NCI-H2227 (cell line): ENCODE measurements around the gene POLA1.
A peak's percentile ranks its signal among the peaks of the same experiment; 100 is the strongest.
"Not testable (repeated sequence)": the region's sequence is repeated elsewhere in the genome, so short reads cannot be mapped to it uniquely, and the experiment has no call there.

Experiments
- DNase-seq: peaks from one replicate; lab custom pipeline; 2025; ENCODE audit not compliant: unreplicated experiment; lab: John Stamatoyannopoulos, UW

The POLA1 gene

DNA sequence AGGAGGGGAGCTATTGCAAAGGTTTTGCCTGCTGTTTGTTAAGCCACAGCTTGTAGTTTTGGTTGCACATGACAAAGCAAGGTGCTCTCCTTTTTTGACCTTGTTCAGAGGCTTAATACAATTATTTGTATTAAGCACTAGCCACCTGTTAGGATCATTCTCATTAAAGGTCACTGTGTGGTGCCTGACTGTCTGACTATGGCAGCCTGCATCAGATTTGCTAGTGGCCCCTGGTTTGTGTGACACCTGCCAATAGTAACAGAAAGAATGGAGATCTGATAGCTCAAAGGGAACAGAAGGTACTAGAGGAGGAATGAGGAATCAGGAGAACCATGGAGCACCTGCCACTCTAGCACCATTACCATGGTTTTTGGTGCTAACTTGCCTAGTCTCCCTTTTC, 102.5 kb downstream of the POLA1 start:
- no peak for DNase-seq

DNA sequence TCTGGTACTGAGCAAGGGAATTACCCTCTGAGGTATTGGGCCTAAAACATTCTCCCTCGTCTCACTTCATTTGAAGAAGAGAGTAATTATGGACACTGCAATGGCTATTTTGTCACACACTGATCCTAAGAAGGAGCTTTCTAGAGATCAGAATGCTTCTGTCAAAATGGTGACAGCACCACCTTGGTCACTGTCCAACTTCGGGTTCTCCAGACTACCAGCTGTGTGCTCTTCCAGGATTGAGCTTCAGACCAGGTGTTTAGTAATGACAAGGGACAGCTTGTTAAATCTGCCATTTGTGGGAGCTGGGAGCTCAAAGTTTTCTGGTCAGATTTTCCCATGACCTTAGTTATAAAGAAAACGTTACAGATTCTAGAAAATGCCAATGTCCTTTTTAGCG, 105.4 kb downstream of the POLA1 start:
- DNase-seq: no peak

DNA sequence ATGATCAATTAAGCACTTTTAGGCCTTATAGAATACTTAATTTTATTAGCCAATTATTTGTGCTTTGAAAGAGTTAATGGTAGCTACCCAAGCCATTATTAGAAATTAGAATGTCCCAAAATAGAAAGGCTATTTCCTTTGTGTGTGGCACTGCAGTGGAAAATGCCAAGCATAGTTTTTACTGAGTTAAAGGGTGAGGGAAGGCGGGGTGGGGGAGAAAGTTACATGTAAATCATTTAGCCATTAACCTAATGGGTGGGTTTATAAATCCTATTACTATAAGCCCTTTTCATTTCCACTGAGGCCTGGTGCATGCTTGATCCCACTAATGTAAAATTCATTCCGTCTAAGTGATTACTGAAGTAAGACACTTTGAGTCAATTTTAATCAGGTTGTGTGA, 105.8 kb downstream of the POLA1 start:
- DNase-seq: no peak

DNA sequence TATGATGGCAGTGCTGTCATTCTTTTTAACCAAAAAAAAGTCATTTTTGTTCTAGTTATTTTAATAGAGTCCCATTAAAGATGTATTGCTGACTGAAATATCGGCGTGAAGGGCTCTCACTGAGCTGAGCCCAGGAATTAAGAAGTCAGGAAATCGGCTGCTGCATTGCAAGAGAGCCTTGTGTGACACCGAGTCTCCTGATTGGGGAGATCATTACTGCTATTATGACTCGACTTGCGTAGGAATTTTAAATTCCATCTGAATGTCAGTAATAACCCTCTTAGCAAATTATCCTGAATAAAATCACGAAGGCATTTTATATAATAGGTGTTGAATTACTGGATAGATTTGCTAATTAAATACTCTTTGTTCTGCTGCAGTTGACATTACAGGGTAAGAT, 111.5 kb downstream of the POLA1 start:
- DNase-seq: no peak

DNA sequence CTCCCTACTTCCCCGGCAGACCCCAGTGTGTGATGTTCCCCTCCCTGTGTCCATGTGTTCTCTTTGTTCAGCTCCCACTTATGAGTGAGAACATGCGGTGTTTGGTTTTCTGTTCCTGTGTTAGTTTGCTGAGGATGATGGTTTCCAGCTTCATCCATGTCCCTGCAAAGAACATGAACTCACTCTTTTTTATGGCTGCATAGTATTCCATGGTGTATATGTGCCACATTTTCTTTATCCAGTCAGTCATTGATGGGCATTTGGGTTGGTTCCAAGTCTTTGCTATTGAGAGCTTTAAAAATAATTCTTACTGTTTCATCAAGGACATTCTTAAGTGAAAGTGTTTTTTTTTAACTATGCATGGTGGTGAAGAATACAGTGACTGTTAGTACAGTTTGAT, 126.1 kb downstream of the POLA1 start:
- not testable (repeated sequence) for DNase-seq

DNA sequence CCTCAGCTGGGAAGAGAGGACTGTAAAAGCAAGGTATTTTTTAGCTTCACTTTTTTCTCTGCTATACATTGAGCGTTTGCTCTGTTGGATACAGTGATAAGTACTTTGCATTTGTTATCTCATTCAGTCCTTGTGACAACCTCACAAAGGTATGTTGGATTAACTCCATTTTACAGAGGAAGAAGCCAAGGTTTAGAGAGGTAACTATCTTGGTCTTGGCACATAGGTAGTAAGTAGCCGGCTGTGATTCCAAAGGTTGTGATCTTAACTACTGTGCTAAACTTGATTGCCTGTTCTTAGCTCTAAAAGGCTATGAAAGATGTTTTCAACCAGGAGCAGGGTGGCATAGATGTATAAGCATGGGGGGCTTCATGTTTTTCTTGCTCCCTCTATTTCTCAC, 134.4 kb downstream of the POLA1 start:
- no peak for DNase-seq

DNA sequence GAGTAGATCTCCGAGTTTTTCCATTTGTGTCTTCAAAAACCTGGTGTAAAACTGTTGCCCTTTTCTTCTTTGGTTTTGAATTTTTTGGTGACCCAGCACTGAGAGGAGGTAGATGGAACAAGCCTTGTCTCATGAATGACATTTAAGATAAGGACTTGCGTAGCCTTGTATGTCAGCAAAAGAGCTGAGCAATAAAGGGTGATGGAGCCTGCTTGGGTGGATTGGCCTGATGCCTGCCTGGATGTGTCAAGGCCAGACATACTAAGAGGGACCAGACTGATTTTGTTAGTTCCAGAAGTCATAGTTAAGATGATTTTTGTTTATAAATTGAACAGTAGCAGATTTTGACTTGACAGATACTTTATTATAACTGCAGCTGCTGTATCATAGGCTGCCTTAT, 134.9 kb downstream of the POLA1 start:
- DNase-seq: no peak

DNA sequence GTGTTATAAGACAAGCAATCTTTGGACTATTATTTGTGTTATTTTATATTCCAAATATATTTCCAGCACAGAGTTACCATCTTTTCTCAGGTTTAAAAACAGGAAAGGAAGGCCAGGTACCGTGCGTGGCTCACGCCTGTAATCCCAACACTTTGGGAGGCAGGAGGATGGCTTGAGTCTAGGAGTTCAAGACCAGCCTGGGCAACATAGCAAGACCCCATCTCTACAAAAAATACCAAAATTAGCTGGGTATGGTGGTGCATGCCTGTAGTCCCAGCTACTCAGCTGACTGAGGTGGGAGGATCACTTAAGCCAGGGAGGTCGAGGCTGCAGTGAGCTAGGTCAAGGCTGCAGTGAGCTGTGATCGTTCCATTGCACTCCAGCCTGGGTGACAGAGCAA, 140.0 kb downstream of the POLA1 start:
- DNase-seq: no peak

DNA sequence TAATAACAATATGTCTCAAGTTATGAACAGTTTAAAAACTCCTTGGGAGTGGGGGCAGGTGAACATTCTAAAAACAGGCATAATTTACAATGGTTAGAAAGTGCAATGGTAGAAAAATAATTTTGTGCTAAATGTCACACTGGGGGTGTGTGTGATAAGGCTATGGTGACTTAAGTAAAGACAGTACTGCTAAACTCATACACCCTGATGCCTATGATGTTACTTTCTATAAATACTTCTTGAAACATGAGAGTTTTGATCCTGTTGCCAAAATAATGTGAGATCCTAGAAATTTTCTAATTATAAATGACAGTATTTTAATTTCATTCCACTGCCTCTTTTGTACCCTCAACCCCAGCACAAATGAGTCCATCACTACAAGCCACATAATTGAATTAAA, 144.2 kb downstream of the POLA1 start:
- DNase-seq: no peak

DNA sequence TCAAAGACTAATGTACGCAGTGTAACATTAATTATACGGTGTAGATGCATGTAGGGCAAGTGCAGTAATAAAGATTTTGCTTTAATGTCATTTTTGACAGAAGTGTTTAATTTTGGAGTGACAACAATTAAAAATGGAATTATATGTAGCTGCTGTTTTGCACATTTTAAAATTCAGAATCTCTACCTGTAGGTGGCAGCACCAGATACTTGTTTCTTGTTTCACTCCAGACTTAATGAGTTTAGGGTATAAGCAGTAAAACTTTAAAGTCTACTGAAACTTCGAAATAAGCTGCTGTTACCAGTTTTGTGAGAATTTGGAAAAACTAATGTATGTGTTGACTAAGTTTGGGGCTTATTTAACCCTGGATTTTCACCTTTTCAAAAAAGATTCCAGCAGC, 144.9 kb downstream of the POLA1 start:
- peak; percentile 48 for DNase-seq

DNA sequence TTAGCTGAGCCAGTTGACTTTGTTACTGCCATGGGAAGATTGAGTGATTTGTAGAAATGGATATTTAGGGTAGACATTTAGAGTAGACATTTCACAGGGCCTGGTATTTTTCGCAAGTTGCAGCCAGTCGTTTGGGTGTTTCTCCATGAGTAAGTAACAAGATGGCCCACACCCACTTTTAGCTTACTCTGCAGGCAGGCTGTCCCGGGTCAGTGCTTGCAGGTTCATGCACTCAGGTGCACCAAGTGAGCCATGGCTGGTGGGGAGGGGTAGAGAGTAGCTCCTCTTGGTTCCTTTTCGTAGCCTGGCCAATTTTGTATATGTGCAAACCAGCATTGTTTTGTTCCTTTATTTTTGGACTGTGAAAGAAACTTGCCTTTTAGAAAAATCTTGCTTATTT, 145.6 kb downstream of the POLA1 start:
- no peak for DNase-seq

DNA sequence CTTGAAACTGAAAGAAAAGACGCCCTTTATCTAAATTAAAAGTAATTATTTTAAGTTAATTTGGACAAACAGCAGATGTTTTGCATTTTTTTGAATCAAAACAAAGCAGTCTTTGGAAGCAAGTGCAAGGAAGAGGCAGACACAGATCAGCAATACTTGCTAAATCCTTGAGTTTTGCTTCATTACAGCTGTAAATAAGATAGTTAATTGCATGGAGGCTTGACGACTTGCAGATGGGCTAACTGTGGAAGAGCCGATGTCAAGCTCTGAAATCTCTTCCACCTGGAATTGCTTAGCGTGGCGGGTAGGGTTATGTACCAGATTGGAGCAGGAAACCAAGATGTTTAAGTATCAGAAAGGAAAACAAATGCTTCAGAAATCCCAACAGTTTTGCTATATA, 148.8 kb downstream of the POLA1 start:
- no peak for DNase-seq

DNA sequence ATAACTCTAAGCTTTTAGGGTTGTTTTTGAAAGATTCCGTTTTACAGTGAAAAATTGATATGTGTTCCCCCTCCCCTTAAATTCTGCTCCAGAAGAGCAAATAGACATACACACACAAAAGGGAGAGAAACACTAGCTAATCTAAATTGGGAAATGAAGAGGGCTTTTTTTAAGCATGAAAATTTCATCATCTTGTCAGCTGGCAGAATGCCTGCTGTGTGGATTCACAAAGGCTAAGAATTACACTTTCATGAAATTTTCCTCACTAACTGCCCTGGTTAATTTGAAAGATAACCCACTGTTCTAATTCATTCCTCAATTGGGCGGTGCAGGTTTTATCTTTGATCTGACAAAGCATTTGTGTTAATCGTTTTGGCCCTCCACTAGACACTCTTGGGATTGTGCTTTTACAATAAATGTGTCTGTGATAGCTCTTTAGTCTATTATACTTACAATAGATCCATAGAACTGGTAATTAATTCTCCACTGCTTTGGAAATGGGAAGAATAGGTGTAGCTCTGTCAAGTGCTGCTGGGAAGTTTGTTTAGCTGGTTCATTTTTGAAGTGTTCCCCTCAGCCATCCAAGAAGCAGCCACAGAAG, 152.9 kb downstream of the POLA1 start:
- peak; percentile 60 for DNase-seq

DNA sequence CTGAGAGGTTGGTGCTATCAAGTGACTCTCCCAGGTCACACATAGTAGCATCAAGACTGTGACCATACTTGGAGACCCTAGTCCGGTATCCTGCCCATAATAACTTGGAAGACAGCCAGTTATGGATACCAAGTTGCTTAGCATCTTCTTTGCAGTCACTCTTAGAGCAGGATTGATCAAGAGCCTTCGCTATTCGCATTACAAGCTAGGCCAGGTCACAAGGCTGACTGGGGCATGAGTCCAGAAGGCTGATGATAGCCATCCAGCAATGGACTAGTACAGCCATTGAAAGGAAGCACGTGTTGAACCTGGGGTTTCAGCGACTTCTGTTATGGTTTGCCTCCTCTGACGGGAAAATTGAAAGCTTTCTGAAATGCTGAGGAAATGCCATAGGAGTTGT, 157.6 kb downstream of the POLA1 start:
- DNase-seq: no peak

DNA sequence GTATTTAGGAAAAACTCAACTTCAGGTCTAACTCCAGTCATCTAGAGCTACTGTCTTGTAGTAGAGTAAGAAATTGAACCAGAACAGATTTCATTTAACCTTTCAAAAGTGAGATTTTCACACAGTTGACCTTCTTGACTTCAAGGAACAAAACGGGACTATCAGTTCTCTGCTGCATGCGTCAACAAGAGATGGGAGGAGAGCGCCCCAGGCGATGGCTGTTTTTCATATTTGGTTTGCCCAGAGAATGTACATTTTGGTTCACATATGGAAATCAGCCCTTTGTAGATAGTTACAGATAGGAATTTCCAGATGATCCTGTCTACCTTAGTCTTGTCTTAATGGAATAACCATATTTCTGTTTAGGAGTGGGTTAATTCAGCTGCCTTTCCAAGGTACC, 158.1 kb downstream of the POLA1 start:
- no peak for DNase-seq

DNA sequence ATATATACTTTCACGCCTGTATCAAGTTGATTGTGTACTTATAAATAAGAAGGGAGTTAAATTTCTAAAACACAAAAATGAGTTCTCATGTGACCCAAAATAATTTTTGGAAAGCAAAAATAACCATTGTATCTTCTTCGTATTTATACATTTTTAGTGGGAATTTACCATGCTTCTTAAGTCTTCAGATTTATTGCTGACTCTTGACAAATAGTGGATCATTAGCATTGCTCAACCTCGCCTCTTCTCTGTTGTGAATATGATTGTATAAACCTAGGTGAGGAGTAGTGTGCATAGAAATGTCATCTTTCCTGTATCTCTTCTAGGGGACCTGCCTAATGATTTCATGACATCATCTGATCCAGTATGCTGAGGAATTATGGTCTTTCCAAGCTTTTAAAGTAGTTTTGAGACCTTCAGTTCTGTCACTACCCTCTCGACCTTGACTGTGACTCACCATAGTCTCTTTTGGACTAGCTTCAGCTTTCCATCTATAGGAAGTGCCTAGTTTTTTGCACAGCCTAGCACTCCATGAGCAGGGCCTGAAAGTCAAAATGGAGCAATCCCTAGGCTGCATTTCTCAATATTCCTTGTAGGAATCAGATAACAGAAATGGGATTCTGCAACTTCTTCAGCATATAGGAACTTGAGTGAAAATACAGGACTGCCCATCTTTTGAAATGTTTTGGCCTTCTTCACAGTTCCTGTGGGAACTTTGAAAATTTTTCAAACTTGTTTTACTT, 164.5 kb downstream of the POLA1 start:
- DNase-seq: no peak

DNA sequence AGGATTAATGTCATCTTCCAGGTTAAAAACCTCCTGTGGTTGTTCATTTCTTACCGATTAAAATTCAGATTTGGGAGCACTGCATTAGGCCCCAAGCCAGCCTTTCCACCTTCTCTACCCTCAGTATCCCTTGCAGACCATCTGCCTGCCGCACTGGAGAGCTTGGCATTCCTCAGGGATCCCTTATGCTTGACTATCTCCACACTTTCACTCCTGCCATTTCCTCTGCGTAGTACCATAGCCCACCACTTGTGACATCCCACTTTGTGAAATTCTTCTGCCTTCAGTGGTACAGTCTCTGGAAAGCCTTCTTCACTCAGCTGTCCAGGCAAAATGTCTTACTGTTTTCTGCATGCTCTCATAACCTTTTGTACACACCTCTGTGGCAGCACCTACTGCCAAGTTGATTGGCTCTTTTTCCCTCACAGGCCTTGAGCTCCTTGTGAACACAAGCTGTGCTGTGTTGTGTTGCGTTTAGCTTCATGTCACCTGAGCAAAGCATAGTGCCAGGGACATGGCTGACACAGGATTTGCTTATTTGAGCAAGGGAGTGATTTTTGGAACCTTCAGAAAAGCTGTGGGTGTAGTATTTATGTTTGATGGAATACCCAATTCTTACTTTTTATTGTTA, 165.6 kb downstream of the POLA1 start:
- no peak for DNase-seq

DNA sequence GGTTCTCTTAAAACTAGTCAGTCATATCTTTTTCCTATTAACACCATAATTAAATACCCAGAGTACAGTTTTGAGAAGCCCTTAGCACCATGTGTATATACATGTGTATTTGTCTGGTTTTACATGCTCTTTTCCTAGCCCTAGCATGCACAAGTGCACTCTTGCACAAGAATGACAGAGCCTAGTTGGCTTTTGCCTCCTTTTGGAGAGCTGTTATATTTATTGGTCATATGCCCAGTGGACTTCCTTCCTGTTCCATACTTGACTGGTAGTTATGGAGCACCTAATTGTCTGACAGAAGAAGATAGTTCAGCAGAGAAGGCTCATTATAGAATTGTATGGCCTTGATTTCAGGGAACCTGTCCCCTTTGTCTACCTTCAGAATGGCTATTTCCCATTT, 166.4 kb downstream of the POLA1 start:
- no peak for DNase-seq

DNA sequence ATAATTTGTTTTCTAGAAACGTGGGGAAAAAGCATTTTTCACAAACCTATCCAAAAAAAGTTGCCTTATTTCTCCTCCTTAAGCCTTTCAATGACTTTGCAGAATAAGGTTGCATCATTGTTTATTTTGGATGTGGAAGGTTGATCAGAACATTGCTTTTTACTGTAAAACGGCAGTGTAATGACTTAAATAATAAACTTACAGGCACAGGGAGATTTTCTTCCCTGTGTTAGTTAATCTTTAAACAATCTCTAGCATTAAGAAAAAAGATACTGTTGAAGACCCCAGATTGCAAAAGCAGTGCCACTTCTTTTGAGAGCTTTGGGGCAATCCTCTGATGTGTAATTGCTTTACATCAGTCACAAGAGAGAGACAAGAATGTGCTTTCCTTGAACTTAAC, 168.6 kb downstream of the POLA1 start:
- no peak for DNase-seq

DNA sequence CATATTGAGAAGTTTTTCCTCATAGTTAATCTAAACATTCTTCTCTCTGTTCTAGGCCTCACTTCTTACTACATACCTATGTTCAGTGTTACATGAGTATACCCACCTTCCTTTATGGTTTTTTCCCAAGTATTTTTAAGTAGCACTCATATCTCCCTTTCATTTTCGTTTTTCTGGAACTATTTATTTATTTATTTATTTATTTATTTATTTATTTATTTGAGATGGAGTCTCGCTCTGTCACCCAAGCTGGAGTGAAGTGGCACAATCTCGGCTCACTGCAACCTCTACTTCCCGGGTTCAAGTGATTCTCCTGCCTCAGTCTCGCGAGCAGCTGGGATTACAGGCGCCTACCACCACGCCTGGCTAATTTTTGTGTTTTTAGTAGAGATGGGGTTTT, 170.1 kb downstream of the POLA1 start:
- not testable (repeated sequence) for DNase-seq

DNA sequence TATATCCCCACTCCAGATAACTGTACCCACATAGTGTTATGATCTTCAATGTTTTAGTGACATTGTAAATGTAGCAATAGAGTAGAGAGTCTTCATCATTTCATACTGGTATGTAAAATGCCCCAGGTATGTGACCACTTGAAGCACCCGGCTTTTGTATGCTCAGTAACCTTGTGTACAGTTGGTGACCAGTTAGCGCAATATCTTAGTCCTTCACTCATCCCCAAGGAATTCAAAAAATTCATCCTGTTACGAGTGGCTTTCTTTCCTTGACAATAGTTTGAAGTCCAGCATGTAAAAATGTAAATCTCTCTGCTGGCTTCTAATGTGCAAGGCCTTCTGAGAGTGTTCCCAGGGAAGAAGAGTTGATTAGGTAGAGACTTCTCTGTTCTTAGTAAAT, 176.4 kb downstream of the POLA1 start:
- DNase-seq: no peak

DNA sequence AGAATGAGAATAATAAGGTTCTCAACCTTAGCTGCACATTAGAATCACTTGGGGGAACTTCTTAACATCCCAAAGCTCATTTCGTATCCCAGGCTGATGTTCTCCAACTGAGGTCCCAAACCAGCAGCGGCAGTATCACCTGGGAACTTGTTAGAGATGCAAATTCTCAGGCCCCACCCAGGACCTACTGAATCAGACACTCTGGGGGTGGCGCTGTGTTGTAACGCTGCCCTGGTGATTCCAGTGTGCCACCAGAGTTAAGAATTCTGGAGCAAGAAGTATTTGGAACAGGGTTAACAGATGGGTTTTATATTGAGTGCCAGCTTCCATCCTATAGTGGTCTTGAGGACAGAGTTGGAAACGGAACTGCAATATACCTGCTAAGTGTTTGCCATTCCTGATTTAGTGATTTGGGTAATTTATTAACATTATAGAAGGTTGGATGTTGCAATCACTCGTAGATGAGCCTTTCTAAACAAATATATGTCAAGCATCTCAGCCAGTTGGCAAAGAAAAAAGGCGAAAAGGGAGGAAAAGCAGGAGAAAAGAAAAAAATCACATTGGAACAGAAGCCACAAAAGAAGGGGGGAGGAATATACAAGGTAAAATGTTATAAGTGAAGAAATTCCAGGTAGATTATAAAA, 181.0 kb downstream of the POLA1 start:
- peak; percentile 9 for DNase-seq
